Umbilical cord (tissue), 2 donors: ENCODE measurements around the gene ARID1B. TPM values are rescaled to one million over a fixed set of nuclear protein-coding genes. Genes with fewer than 3 reads are reported as not detected.

ENCODE experiments used
- DNase-seq: peaks from one replicate; pipeline ENCODE4 v3.0.0-alpha.2; 2015; ENCODE audit warnings: low spot score
- total RNA-seq: library from RNA; depleted of rRNA; stranded (reverse); fragments of >200 nt; gene quantifications from one replicate; pipeline ENCODE4 v1.2.3, GENCODE V29; 2014; ENCODE audit warnings: low replicate concordance; ENCODE audit not compliant: insufficient read depth

ARID1B gene
- total RNA-seq, 1 donor from 2014 or later, result 102 TPM

- DNase-seq, result no peak
Observed at GRCh38 chr6:156790711-156791319, 13.6 kb downstream of the ARID1B start.

GRCh38 chr6:156791320-156791850, 14.2 kb downstream of the ARID1B start:
- DNase-seq, result peak; percentile 71

- no peak for DNase-seq
Observed at GRCh38 chr6:156793200-156793599, 16.0 kb downstream of the ARID1B start.

GRCh38 chr6:156794546-156795354, 17.6 kb downstream of the ARID1B start:
- DNase-seq, result no peak

- DNase-seq, result no peak
Observed at GRCh38 chr6:156795825-156796224, 18.6 kb downstream of the ARID1B start.

- DNase-seq, result no peak
Observed at GRCh38 chr6:156796627-156797026, 19.4 kb downstream of the ARID1B start.

- DNase-seq, result no peak
Observed at GRCh38 chr6:156797901-156798735, 20.9 kb downstream of the ARID1B start.

- DNase-seq, result no peak
Observed at GRCh38 chr6:156801712-156802111, 24.5 kb downstream of the ARID1B start.

- no peak for DNase-seq
Observed at GRCh38 chr6:156803353-156803752, 26.2 kb downstream of the ARID1B start.

- DNase-seq, result no peak
Observed at GRCh38 chr6:156804402-156804801, 27.2 kb downstream of the ARID1B start.

GRCh38 chr6:156806155-156806554, 29.0 kb downstream of the ARID1B start:
- no peak for DNase-seq

- DNase-seq, result no peak
Observed at GRCh38 chr6:156807028-156807427, 29.9 kb downstream of the ARID1B start.

GRCh38 chr6:156807795-156808194, 30.6 kb downstream of the ARID1B start:
- DNase-seq, result no peak

- DNase-seq, result no peak
Observed at GRCh38 chr6:156808287-156808686, 31.1 kb downstream of the ARID1B start.

- no peak for DNase-seq
Observed at GRCh38 chr6:156809034-156809433, 31.9 kb downstream of the ARID1B start.

- no peak for DNase-seq
Observed at GRCh38 chr6:156809446-156810178, 32.4 kb downstream of the ARID1B start.

- no peak for DNase-seq
Observed at GRCh38 chr6:156814036-156814581, 36.9 kb downstream of the ARID1B start.

GRCh38 chr6:156816505-156816904, 39.3 kb downstream of the ARID1B start:
- no peak for DNase-seq

GRCh38 chr6:156820089-156820798, 43.1 kb downstream of the ARID1B start:
- no peak for DNase-seq

- no peak for DNase-seq
Observed at GRCh38 chr6:156821707-156822106, 44.5 kb downstream of the ARID1B start.
